Measurements from ENCODE around the gene EIF4G3. TPM values are rescaled to one million over a fixed set of nuclear protein-coding genes. Genes with fewer than 3 reads are reported as not detected.

EIF4G3 gene
- total RNA-seq, 1 experiment from 2014 or later: 72.0 TPM

- no peak overlapping the region for H2AFZ ChIP-seq (ENCODE audit: low read length)
- TF ChIP-seq, protein P1, sequence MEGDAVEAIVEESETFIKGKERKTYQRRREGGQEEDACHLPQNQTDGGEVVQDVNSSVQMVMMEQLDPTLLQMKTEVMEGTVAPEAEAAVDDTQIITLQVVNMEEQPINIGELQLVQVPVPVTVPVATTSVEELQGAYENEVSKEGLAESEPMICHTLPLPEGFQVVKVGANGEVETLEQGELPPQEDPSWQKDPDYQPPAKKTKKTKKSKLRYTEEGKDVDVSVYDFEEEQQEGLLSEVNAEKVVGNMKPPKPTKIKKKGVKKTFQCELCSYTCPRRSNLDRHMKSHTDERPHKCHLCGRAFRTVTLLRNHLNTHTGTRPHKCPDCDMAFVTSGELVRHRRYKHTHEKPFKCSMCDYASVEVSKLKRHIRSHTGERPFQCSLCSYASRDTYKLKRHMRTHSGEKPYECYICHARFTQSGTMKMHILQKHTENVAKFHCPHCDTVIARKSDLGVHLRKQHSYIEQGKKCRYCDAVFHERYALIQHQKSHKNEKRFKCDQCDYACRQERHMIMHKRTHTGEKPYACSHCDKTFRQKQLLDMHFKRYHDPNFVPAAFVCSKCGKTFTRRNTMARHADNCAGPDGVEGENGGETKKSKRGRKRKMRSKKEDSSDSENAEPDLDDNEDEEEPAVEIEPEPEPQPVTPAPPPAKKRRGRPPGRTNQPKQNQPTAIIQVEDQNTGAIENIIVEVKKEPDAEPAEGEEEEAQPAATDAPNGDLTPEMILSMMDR (conservative IDR thresholded peaks at IDR 0.05): no peak
- H3K9ac ChIP-seq (ENCODE audit: extremely low read depth, insufficient read length, low read length): no peak overlapping the region
- no peaks in the 10 kb centered on the region for H3K27me3 ChIP-seq (ENCODE audit: insufficient read depth, low read length)
- Mint-ChIP-seq H3K27me3 (ENCODE audit: low read depth) (no peaks in the 10 kb centered on the region), H3K36me3 (ENCODE audit: insufficient read depth in 1 of 3, low read depth in 3 of 3) (peaks cover 5 to 10% (median 6%) of the 10 kb centered on the region in 3 experiments; a peak in 4 of 7 replicates), H3K4me3 (no peak overlapping the region), H3K4me1 (peaks cover 20 to 29% of the 10 kb centered on the region in 2 experiments), H3K9me3 (no peaks in the 10 kb centered on the region), H3K27ac (no peak overlapping the region; a peak in 1 of 7 replicates)
- no peak overlapping the region for H2BK20ac ChIP-seq (ENCODE audit: low read depth, low read length, poor library complexity, severe bottlenecking)
- no peak overlapping the region for H4K8ac ChIP-seq (replicated peaks; ENCODE audit: insufficient read length, low read depth, low read length)
- no peak overlapping the region for H3K56ac ChIP-seq (ENCODE audit: insufficient read length, low read depth, low read length)
- no peaks in the 10 kb centered on the region for H3K23me2 ChIP-seq (ENCODE audit: insufficient read length, low read depth, low read length, poor library complexity, severe bottlenecking)
- no peak overlapping the region for H4K5ac ChIP-seq (ENCODE audit: insufficient read length, low read depth, low read length)
- no peaks in the 10 kb centered on the region for H4K20me1 ChIP-seq (ENCODE audit: control insufficient read depth, insufficient read depth, insufficient read length)
- H4K91ac ChIP-seq (ENCODE audit: insufficient read length, low read depth, low read length): no peak overlapping the region
- no CpG with 5 or more reads among the region's 2 CpGs for WGBS (ENCODE audit: extremely low coverage, insufficient read length, low lambda C conversion rate)
- H3K4me1 ChIP-seq (ENCODE audit: insufficient read depth, low read length): no peaks in the 10 kb centered on the region
- H3K4me2 ChIP-seq (ENCODE audit: insufficient read depth, insufficient read length, low read length): no peak overlapping the region
- no peak overlapping the region for H2AK5ac ChIP-seq (ENCODE audit: insufficient read length, low read length)
- DNase-seq: no peak
- H3K79me2 ChIP-seq (ENCODE audit: insufficient read depth, low read length): no peaks in the 10 kb centered on the region
- no peak overlapping the region for H3K4ac ChIP-seq (ENCODE audit: low read depth, low read length)
- H2BK15ac ChIP-seq (ENCODE audit: low read depth, low read length): no peak overlapping the region
- no peak overlapping the region for H3K23ac ChIP-seq (ENCODE audit: insufficient read length, low read depth, low read length)
- no peak overlapping the region for H2BK120ac ChIP-seq (ENCODE audit: low read depth, low read length, poor library complexity, severe bottlenecking)
- H3K27ac ChIP-seq (ENCODE audit: insufficient read length, low read depth, low read length): no peak overlapping the region
- H2BK5ac ChIP-seq (ENCODE audit: insufficient read length, low read length): no peak overlapping the region
- H3K79me1 ChIP-seq (ENCODE audit: insufficient read depth, low read depth, low read length, poor library complexity, severe bottlenecking): peaks cover 7% of the 10 kb centered on the region
- H3K18ac ChIP-seq (ENCODE audit: insufficient read length, low read depth, low read length): no peak overlapping the region
- no peak overlapping the region for H3K14ac ChIP-seq (ENCODE audit: insufficient read depth, low read length)
- no peak overlapping the region for H3T11ph ChIP-seq (ENCODE audit: low read length)
- H3K9me3 ChIP-seq (ENCODE audit: control insufficient read depth, low read depth, low read length): no peaks in the 10 kb centered on the region
- no peak overlapping the region for H2BK12ac ChIP-seq (ENCODE audit: insufficient read length, low read depth, low read length)
Measured at GRCh38 chr1:21045351-21045750, 131.3 kb downstream of the EIF4G3 start.
